ENCODE results near the gene AMIGO3. TPM values are rescaled to one million over a fixed set of nuclear protein-coding genes. Genes with fewer than 3 reads are reported as not detected.

Gene AMIGO3
- total RNA-seq, 2 experiments from 2014 or later: 0.82 to 1.3 TPM

DNA sequence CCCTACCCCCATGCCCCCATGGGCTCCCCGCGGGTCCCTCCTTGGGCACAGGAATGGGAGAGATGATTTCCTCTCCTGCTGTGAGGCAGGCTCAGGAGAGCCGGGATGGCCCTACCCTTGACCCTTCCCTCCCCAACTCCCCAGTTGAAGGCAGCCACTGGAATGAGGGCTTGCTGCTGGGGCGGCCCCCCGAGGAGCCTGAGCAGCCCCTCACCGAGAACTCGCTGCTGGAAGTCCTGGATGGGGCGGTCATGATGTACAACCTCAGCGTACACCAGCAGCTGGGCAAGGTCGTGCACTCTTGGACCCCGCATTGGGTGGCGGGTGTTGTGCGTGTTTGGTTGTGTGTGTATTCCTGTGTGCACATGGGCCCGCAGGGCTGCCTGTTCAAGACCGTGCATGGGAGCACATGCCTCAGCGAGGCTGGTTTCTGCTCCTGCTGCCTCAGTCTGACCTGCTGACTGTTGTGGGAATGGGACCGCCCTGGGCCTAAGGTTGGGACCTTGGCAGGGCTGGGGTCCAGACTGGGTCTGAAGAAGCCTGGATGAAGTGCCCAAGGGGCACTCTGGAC, 14.0 kb downstream of the AMIGO3 start:
- TF ChIP-seq, protein P1, sequence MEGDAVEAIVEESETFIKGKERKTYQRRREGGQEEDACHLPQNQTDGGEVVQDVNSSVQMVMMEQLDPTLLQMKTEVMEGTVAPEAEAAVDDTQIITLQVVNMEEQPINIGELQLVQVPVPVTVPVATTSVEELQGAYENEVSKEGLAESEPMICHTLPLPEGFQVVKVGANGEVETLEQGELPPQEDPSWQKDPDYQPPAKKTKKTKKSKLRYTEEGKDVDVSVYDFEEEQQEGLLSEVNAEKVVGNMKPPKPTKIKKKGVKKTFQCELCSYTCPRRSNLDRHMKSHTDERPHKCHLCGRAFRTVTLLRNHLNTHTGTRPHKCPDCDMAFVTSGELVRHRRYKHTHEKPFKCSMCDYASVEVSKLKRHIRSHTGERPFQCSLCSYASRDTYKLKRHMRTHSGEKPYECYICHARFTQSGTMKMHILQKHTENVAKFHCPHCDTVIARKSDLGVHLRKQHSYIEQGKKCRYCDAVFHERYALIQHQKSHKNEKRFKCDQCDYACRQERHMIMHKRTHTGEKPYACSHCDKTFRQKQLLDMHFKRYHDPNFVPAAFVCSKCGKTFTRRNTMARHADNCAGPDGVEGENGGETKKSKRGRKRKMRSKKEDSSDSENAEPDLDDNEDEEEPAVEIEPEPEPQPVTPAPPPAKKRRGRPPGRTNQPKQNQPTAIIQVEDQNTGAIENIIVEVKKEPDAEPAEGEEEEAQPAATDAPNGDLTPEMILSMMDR (IDR thresholded peaks at IDR 0.05): no peak
- Mint-ChIP-seq H3K9me3 (no peaks in the 10 kb centered on the region), H3K27me3 (no peaks in the 10 kb centered on the region), H3K4me1 (ENCODE audit: low read depth) (peaks cover 6% of the 10 kb centered on the region), H3K4me3 (no peak overlapping the region), H3K27ac (no peak overlapping the region), H3K36me3 (ENCODE audit: low read depth) (peaks cover 30% of the 10 kb centered on the region)
- Histone ChIP-seq H3K27ac (ENCODE audit: low read depth in 1 of 2, low read length in 2 of 2) (no peak overlapping the region), H3K4me1 (ENCODE audit: insufficient read depth, low read length) (peaks cover 5% of the 10 kb centered on the region), H3K36me3 (ENCODE audit: insufficient read depth, low read length) (peaks cover 35% of the 10 kb centered on the region), H3K27me3 (ENCODE audit: control insufficient read depth in 1 of 2, insufficient read depth in 2 of 2, low read length in 2 of 2) (no peaks in the 10 kb centered on the region), H3K9me3 (ENCODE audit: control insufficient read depth in 1 of 2, insufficient read depth in 1 of 2, low read length in 2 of 2) (no peaks in the 10 kb centered on the region), H3K4me3 (ENCODE audit: low read length) (no peak overlapping the region)
- ATAC-seq (ENCODE audit: poor library complexity) (no peak), DNase-seq (no peak)
- ChIA-PET CTCF (no interaction called here), POLR2A (no interaction called here)
- intact Hi-C loops (cut with DNase I, micrococcal nuclease): no loop called here

DNA sequence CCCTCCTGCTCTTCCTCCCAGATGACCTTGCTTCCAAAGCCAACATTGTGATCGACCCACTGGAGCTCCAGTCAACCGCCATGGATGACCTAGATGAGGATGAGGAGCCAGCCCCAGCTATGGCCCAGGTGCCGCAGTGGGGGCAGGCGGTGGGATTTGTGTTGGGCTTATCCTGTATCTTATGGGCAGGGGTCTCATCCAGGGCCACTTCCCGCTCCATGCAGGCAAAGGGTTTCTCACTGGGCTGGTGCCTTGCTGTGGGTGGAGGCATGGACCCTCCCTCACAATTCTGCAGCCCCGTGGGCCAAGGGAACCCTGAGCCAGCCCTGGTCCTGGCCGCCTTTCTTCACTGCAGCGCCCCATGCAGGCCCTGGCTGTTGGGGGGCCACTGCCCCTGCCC, 14.9 kb downstream of the AMIGO3 start:
- Histone ChIP-seq H3K4me3 (ENCODE audit: low read length) (no peak overlapping the region), H3K36me3 (ENCODE audit: insufficient read depth, low read length) (peaks cover 41% of the 10 kb centered on the region), H3K27me3 (ENCODE audit: control insufficient read depth in 1 of 2, insufficient read depth in 2 of 2, low read length in 2 of 2) (no peaks in the 10 kb centered on the region), H3K4me1 (ENCODE audit: insufficient read depth, low read length) (peaks cover 5% of the 10 kb centered on the region), H3K9me3 (ENCODE audit: control insufficient read depth in 1 of 2, insufficient read depth in 1 of 2, low read length in 2 of 2) (no peaks in the 10 kb centered on the region), H3K27ac (ENCODE audit: low read depth in 1 of 2, low read length in 2 of 2) (no peak overlapping the region)
- DNase-seq: no peak
- peaks cover 27% of the 10 kb centered on the region for H3K36me3 Mint-ChIP-seq (ENCODE audit: low read depth)
- no peak for ATAC-seq (ENCODE audit: poor library complexity)
- no peak overlapping the region for H3K27ac Mint-ChIP-seq
- ChIA-PET POLR2A (no interaction called here), CTCF (no interaction called here)
- peaks cover 6% of the 10 kb centered on the region for H3K4me1 Mint-ChIP-seq (ENCODE audit: low read depth)
- intact Hi-C loops (cut with DNase I, micrococcal nuclease): loop anchor here in 1 of 2 experiments (5.0 kb wide), 1 partner anchor 203 kb away; no protein-coding TSS in a partner anchor
- TF ChIP-seq, protein P1 (IDR thresholded peaks at IDR 0.05): no peak
- no peaks in the 10 kb centered on the region for H3K27me3 Mint-ChIP-seq
- H3K9me3 Mint-ChIP-seq: no peaks in the 10 kb centered on the region
- no peak overlapping the region for H3K4me3 Mint-ChIP-seq

DNA sequence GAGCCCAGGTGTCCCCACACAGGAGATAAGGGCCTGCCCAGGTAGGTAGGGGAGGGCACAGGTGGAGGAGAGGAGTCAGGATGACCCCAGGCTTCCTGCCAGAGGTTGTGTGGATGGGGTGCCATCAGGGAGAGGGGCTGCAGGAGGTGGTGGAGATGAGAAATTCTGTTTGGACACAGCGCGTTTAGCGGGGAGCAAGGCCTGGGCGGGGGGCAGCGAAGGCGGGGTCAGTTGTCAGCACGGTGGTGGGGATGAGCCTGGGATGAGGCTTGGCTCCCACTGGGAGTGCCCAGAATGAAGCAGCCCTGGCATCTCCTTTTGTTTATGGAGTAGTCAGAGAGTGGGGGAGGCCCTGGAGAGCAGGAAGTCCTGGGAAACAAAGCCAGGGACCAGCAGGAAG, 15.5 kb downstream of the AMIGO3 start:
- Mint-ChIP-seq H3K36me3 (ENCODE audit: low read depth) (peaks cover 27% of the 10 kb centered on the region), H3K4me1 (ENCODE audit: low read depth) (peaks cover 6% of the 10 kb centered on the region), H3K9me3 (no peaks in the 10 kb centered on the region), H3K27me3 (no peaks in the 10 kb centered on the region), H3K27ac (no peak overlapping the region), H3K4me3 (no peak overlapping the region)
- intact Hi-C loops (cut with DNase I, micrococcal nuclease): loop anchor here (1.0 to 5.0 kb wide), 3 partner anchors 15 to 203 kb away; partner anchors contain the start of gene AMIGO3 (in 1 of the 2)
- Histone ChIP-seq H3K27ac (ENCODE audit: low read depth in 1 of 2, low read length in 2 of 2) (no peak overlapping the region), H3K4me1 (ENCODE audit: insufficient read depth, low read length) (peaks cover 5% of the 10 kb centered on the region), H3K4me3 (ENCODE audit: low read length) (no peak overlapping the region), H3K36me3 (ENCODE audit: insufficient read depth, low read length) (peaks cover 43% of the 10 kb centered on the region), H3K27me3 (ENCODE audit: control insufficient read depth in 1 of 2, insufficient read depth in 2 of 2, low read length in 2 of 2) (no peaks in the 10 kb centered on the region), H3K9me3 (ENCODE audit: control insufficient read depth in 1 of 2, insufficient read depth in 1 of 2, low read length in 2 of 2) (no peaks in the 10 kb centered on the region)
- ATAC-seq (ENCODE audit: poor library complexity): no peak
- no peak for DNase-seq
- TF ChIP-seq, protein P1 (IDR thresholded peaks at IDR 0.05): no peak
- POLR2A ChIA-PET: no interaction called here
- CTCF ChIA-PET: interaction anchor here (0.7 to 1.6 kb wide), 6 partner anchors 15 to 200 kb away, joined by 3 to 5 read pairs (median 4); partner anchors contain the start of genes AMIGO3 and MST1R

Data from CD4-positive, alpha-beta T cell (primary cell).